ENCODE measurements around the gene PDE6A. TPM values are rescaled to one million over a fixed set of nuclear protein-coding genes. Genes with fewer than 3 reads are reported as not detected.

PDE6A gene
- total and polyA plus RNA-seq, 2 of the 13 experiments (the other 11 are each of a cell fraction or from before 2014, with no cell fraction given), result 0.01 TPM; not detected in 1

DNA sequence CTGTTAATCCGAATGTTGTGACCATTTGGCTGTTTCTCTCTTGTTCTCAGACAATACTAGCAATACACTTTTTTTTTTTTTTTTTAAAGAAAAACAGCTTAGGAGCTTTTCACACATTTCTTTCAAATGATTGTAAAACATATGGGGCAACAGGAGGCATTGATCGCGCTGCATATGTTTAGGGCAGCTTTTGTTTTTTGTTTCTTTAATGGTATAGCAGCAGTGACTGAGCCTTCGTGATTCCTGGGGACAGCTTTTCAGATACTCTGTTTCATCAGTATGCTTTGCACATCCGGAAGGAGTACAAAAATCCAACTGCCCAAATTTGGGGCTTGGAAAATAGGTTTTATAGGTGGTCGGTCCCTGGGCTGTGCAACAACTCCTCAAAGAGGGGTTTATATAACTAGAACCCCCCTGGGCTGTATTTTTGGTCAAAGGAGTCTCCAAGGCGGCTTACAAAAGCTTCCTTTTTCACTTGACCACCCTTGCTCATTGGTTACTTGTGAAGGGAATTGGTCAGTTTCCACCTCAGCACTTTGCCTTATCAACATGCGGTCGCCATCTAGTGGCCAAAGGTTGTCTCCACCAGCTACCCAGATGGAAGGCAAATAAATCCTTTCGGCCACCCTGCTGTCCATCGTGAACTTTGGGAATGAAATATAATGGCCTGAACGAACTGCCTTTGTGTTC lies 91.8 kb downstream of the PDE6A start (continued):
- TF ChIP-seq FOXA1 (IDR thresholded peaks at IDR 0.05) (no peak), FOXA1 (CRISPR knock-in tag; IDR thresholded peaks at IDR 0.05) (0 out of 2 replicates have a peak, but pooled peaks have one; percentile 29), SOX13 (IDR thresholded peaks at IDR 0.05) (no peak), SOX13 (CRISPR knock-in tag; conservative IDR thresholded peaks at IDR 0.05 in 1 of 2, IDR thresholded peaks at IDR 0.05 in 1 of 2) (0 out of 4 replicates have a peak, but pooled peaks of 1 of the 2 experiments have one; percentile 7), CAMTA2 (CRISPR knock-in tag; IDR thresholded peaks at IDR 0.05; ENCODE audit: borderline replicate concordance) (no peak), MAZ (IDR thresholded peaks at IDR 0.05; ENCODE audit: borderline replicate concordance, low read depth, low read length) (no peak), MAZ (CRISPR knock-in tag; IDR thresholded peaks at IDR 0.05; ENCODE audit: low read depth) (no peak), ZNF34 (CRISPR knock-in tag; IDR thresholded peaks at IDR 0.05; ENCODE audit: borderline replicate concordance) (no peak), PPARG (CRISPR knock-in tag; conservative IDR thresholded peaks at IDR 0.05) (no peak)

DNA sequence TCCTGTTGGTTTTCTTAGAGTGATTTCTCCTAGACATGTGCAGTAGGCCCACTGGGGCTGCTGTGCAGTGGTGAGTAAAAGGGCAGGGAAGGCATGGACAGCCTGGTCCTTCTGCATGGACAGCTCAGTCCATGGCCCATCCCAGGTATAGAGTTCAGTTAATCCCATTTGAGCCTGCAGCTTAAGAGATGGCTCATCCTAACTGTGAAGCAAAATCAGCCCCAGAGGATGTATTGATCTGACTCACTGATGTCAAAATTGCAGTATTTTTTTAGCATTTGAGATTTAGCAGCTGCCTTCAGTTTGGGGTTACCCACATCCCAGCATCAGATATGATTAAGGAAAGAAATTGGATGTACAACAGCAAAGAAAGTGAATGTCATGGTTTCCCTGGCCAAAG lies 93.4 kb downstream of the PDE6A start:
- H3K4me3 ChIP-seq (replicated peaks in 1 of 3; ENCODE audit: insufficient read depth in 1 of 3, low read depth in 2 of 3, low read length in 3 of 3), result no peak overlapping the region
- no peak for DNase-seq (ENCODE audit: low spot score)
- no peaks in the 10 kb centered on the region for H3K36me3 ChIP-seq (replicated peaks in 1 of 2; ENCODE audit: control insufficient read depth in 1 of 2, insufficient read depth in 2 of 2, low read length in 2 of 2)
- H3K9me3 ChIP-seq (ENCODE audit: low read length), result no peaks in the 10 kb centered on the region
- H3K4me1 ChIP-seq (ENCODE audit: insufficient read depth, low read length), result 0 out of 2 replicates have a peak, but pooled peaks cover 5% of the 10 kb centered on the region
- no peaks in the 10 kb centered on the region for H3K79me2 ChIP-seq (ENCODE audit: insufficient read depth, low read length)
- intact Hi-C loops (cut with micrococcal nuclease; ENCODE audit: unreplicated experiment), result loop anchor here (5.0 kb wide), 1 partner anchor 141 kb away; no protein-coding TSS in a partner anchor
- no peak for ATAC-seq
- ChIA-PET CTCF (ENCODE audit: low intra/inter-chr PET ratio, low total read pairs) (no interaction called here), POLR2A (no interaction called here)
- in situ Hi-C loops (cut with HindIII; ENCODE audit: extremely low pct_ligation_motif_present, low pct_unique_long_range_greater_than_20kb), result no loop called here
- H2AFZ ChIP-seq (ENCODE audit: low read length), result no peak overlapping the region
- no peaks in the 10 kb centered on the region for H4K20me1 ChIP-seq (ENCODE audit: insufficient read depth, low read length)
- no peak for FAIRE-seq
- H3K9ac ChIP-seq (ENCODE audit: insufficient read depth, low read depth, low read length), result no peak overlapping the region
- H3K27ac ChIP-seq (ENCODE audit: extremely low read length, insufficient read depth, low read length), result no peak overlapping the region
- BruUV-seq (replicated peaks), result no TSS peak
- no peak overlapping the region for H3K4me2 ChIP-seq (ENCODE audit: low read depth, low read length)
- H3K27me3 ChIP-seq (ENCODE audit: control insufficient read depth in 1 of 2, insufficient read depth in 2 of 2, low read length in 2 of 2), result no peaks in the 10 kb centered on the region
- TF ChIP-seq, protein P1, sequence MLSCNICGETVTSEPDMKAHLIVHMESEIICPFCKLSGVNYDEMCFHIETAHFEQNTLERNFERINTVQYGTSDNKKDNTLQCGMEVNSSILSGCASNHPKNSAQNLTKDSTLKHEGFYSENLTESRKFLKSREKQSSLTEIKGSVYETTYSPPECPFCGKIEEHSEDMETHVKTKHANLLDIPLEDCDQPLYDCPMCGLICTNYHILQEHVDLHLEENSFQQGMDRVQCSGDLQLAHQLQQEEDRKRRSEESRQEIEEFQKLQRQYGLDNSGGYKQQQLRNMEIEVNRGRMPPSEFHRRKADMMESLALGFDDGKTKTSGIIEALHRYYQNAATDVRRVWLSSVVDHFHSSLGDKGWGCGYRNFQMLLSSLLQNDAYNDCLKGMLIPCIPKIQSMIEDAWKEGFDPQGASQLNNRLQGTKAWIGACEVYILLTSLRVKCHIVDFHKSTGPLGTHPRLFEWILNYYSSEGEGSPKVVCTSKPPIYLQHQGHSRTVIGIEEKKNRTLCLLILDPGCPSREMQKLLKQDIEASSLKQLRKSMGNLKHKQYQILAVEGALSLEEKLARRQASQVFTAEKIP (CRISPR knock-in tag; IDR thresholded peaks at IDR 0.05; ENCODE audit: borderline replicate concordance), result no peak
- TF ChIP-seq HNRNPLL (IDR thresholded peaks at IDR 0.05; ENCODE audit: low read depth, low read length, poor library complexity, severe bottlenecking) (no peak), KMT2A (CRISPR knock-in tag; IDR thresholded peaks at IDR 0.05) (no peak), MYC (CRISPR knock-in tag; IDR thresholded peaks at IDR 0.05; ENCODE audit: borderline replicate concordance) (no peak), ZNF841 (CRISPR knock-in tag; IDR thresholded peaks at IDR 0.05; ENCODE audit: borderline replicate concordance) (no peak), ZFP36L1 (CRISPR knock-in tag; IDR thresholded peaks at IDR 0.05) (no peak), DNMT3B (CRISPR knock-in tag; conservative IDR thresholded peaks at IDR 0.05) (no peak)
- TF ChIP-seq, protein P2, sequence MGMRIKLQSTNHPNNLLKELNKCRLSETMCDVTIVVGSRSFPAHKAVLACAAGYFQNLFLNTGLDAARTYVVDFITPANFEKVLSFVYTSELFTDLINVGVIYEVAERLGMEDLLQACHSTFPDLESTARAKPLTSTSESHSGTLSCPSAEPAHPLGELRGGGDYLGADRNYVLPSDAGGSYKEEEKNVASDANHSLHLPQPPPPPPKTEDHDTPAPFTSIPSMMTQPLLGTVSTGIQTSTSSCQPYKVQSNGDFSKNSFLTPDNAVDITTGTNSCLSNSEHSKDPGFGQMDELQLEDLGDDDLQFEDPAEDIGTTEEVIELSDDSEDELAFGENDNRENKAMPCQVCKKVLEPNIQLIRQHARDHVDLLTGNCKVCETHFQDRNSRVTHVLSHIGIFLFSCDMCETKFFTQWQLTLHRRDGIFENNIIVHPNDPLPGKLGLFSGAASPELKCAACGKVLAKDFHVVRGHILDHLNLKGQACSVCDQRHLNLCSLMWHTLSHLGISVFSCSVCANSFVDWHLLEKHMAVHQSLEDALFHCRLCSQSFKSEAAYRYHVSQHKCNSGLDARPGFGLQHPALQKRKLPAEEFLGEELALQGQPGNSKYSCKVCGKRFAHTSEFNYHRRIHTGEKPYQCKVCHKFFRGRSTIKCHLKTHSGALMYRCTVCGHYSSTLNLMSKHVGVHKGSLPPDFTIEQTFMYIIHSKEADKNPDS (CRISPR knock-in tag; IDR thresholded peaks at IDR 0.05), result no peak
- TF ChIP-seq, protein P3, sequence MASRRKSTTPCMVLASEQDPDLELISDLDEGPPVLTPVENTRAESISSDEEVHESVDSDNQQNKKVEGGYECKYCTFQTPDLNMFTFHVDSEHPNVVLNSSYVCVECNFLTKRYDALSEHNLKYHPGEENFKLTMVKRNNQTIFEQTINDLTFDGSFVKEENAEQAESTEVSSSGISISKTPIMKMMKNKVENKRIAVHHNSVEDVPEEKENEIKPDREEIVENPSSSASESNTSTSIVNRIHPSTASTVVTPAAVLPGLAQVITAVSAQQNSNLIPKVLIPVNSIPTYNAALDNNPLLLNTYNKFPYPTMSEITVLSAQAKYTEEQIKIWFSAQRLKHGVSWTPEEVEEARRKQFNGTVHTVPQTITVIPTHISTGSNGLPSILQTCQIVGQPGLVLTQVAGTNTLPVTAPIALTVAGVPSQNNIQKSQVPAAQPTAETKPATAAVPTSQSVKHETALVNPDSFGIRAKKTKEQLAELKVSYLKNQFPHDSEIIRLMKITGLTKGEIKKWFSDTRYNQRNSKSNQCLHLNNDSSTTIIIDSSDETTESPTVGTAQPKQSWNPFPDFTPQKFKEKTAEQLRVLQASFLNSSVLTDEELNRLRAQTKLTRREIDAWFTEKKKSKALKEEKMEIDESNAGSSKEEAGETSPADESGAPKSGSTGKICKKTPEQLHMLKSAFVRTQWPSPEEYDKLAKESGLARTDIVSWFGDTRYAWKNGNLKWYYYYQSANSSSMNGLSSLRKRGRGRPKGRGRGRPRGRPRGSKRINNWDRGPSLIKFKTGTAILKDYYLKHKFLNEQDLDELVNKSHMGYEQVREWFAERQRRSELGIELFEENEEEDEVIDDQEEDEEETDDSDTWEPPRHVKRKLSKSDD (CRISPR knock-in tag; IDR thresholded peaks at IDR 0.05; ENCODE audit: low read depth), result no peak
